IPS-NIHi7 (cell line): ENCODE data around the gene MAP3K21.

Experiments used
- DNase-seq: peaks from one replicate; pipeline ENCODE4 v3.0.0; 2012; ENCODE audit warnings: mixed read lengths; ENCODE audit errors: extremely low spot score

MAP3K21 gene

DNA sequence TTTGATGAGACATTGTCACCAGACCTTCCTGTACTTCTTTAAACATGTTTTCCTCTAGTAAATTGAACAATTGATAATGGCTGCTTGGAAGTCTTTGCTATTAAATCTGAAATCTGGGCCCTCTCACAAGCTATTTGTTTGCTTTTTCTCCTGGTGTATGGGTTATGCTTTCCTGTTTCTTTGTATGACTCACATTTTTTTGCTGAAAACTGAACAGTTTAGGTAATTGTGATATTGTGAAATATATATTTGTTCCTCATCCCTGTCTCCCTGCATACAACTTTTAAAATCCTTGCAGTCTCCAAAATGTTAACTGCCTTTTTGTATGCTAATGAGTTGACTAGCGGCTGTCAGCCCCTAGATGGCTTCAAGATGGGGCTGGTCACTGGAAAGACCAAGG, 61.6 kb downstream of the MAP3K21 start:
- no peak for DNase-seq

GRCh38 chr1:233389893-233390292, 62.4 kb downstream of the MAP3K21 start:
- no peak for DNase-seq

DNA sequence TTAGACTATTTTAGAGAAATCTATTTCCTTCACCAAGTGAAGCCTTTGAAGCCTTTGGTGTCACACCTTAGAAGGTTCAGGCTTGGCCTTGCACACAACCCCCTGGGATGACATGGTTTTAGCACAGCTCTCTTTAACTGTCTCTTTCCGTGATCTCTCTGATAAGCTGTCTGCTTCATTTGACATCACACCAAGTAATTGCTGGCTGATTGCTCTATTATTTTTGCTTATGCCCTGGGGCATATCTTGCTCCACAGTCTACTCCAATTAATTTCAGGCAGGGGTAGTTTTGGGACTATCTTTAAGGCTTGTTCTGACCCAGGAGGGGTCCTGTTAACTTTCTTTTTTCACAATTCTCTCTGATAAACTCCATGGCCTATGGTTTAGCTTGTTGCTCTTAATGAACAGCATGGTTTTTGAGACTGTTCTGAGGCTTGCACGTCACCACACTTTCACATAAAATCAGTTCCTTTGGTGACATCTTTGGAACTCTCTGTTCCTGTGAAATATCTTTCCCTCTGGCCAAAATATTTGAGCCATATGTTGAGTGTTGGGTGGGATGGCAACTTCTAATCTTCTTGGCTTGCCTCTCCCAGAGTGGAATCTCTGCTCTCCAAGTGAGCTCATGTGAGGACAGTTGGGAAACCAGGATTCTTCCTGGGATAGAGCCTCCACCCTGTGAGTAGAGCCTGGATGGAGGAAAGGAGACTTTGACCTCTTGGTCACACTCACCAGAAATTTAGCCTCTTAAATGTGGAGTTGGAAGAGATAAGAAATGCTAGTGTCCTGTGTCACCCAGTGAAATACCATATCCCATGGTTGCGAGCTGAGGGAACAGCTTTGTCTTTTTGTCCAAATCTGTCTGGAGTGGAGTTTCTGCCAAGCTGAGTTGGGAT, 63.6 kb downstream of the MAP3K21 start:
- no peak for DNase-seq

GRCh38 chr1:233393084-233393840, 65.7 kb downstream of the MAP3K21 start:
- DNase-seq = no peak

GRCh38 chr1:233393926-233394680, 66.6 kb downstream of the MAP3K21 start:
- DNase-seq = no peak

DNA sequence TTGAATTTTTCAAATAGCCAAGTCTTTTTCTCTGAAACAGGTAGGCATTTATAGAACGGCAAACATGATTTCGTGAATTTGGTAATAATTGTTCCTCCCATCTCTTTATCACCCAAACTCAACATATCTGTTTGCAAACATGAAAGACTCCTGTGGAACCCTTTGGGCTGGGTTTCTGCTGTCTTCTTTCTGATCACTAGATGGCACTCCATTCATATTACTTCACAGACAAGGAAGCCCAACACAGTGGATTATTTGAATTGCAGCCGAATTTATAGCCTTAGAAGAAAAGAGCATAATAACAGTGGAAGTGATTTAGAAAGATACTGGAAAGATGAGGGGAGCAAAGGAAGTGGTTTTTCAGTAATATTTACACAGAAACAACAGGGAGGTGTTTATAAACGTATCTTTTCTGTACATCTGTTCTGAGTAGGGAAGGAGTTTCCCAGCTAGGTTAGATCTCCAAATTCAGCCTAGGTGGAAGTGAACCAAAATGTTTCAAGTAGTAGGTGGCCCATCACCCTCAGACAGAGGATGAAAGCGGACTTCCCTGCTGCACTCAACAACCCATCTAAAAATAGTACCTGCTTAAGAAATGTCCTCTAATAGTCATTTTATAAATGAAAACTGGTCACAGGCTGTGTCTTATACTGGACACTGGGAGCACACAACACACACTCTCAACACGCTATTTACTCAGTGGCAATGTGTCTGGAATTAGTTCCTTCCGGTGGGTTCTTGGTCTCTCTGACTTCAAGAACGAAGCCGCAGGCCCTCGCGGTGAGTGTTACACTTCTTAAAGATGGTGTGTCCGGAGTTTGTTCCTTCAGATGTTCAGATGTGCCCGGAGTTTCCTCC, 67.6 kb downstream of the MAP3K21 start:
- peak; percentile 60 for DNase-seq

DNA sequence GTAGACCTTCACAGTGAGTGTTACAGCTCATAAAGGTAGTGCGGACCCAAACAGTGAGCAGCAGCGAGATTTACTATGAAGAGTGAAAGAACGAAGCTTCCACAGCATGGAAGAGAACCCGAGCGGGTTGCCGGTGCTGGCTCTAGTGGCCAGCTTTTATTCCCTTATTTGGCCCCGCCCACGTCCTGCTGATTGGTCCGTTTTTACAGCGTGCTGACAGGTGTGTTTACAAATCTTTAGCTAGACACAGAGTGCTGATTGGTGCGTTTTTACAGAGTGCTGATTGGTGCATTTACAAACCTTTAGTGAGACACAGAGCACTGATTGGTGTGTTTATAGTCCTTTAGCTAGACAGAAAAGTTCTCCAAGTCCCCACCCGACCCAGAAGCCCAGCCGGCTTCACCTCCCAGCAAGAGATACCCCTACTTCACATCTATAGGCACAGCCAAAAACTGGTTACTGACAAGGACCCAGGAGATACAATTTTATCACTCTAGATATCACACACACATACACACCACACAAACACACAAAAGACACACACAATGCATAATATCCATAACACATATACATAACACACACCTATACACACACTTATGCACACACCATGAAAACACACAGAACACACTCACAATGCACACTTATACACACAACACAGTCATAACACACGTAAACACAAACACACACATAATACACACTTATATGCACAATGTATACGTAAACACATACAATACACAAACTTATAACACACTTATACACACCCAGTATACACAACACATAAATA, 68.5 kb downstream of the MAP3K21 start:
- no peak for DNase-seq

DNA sequence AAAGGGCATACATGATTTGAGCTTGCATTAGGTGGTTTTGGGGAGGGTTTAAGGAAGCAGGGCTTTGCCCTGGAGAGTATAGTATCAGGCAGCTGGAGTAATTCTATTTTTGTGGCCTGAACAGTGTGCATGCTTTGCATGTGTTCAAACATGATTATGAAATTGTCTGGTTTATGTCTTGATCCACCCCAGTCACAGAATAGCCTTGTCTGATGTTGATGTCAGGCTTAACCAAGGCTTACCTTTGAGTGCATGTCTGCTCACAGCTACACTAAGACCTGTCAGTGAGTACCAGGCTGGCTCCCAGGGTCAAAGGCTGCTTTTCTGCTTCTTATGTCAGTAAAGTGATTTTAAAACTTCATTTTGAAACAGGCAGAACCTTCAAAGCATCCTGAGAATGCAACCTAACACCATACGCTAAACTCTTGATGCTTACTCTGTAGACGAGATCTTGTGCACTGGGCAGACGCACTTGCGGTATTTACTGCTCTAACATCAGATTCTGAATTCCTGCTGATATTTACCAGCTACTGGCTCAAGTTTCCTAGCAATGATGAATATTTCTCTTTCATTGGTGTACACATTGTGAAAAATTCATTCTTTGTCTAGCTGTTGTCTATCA, 78.9 kb downstream of the MAP3K21 start:
- DNase-seq = no peak

- no peak for DNase-seq
These were observed 79.6 kb downstream of the MAP3K21 start for GRCh38 chr1:233406994-233407631.

- no peak for DNase-seq
These were observed 82.0 kb downstream of the MAP3K21 start for GRCh38 chr1:233409540-233409939.

GRCh38 chr1:233410906-233411305, 83.4 kb downstream of the MAP3K21 start:
- DNase-seq = no peak

DNA sequence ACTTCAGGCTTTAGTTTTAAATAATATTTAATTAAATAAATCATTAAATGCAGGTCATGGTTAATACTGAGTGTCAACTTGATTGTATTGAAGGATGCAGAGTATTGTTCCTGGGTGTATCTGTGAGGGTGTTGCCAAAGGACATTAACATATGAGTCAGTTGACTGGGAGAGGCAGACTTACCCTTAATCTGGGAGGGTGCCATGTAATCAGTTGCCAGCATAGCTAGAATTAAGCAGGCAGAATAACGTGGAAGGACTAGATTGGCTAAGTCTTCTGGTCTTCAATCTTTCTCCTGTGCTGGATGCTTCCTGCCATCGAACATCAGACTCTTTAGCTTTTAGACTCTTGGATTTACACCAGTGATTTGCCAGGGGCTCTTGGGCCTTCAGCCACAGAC, 85.3 kb downstream of the MAP3K21 start:
- DNase-seq = no peak

- DNase-seq = no peak
These were observed 93.8 kb downstream of the MAP3K21 start for GRCh38 chr1:233421293-233421692.

DNA sequence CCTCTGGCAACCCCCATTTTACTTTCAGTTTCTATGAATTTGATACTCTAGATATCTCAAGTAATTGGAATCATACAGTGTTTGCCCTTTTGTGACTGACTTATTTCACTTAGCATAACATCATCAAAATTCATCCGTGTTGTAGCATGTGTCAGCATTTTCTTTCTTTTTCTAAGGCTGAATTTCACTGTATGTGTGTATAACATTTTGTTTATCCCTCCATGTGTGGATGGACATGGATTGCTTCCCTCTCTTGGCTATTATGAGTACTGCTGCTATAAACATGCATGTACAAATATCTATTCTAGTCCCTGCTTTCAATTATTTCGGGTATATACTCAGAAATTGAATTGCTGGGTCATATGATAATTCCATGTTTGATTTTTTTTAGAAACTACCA, 97.3 kb downstream of the MAP3K21 start:
- no peak for DNase-seq

DNA sequence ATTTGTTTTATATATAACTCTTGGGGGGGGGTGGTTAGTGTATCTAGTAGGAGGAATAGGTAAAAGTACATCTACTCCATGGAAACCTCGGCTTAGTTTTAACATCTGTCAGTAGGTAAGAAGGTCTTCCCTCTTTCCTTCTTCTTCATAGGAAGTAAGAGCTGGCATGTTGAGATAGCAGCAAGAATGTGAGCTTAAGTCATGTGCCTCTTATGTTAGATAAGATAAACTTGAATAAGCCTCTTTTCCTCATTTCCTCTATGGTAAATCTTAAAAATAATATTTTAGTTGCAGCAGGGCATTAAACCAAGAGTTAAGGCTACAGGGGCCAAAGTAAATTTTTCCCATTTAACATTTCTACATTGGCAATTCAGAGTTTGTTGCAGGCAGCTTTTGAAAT, 100.4 kb downstream of the MAP3K21 start:
- no peak for DNase-seq

- no peak for DNase-seq
These were observed 104.4 kb downstream of the MAP3K21 start for GRCh38 chr1:233431753-233432403.

- no peak for DNase-seq
These were observed 105.4 kb downstream of the MAP3K21 start for GRCh38 chr1:233432916-233433315.

DNA sequence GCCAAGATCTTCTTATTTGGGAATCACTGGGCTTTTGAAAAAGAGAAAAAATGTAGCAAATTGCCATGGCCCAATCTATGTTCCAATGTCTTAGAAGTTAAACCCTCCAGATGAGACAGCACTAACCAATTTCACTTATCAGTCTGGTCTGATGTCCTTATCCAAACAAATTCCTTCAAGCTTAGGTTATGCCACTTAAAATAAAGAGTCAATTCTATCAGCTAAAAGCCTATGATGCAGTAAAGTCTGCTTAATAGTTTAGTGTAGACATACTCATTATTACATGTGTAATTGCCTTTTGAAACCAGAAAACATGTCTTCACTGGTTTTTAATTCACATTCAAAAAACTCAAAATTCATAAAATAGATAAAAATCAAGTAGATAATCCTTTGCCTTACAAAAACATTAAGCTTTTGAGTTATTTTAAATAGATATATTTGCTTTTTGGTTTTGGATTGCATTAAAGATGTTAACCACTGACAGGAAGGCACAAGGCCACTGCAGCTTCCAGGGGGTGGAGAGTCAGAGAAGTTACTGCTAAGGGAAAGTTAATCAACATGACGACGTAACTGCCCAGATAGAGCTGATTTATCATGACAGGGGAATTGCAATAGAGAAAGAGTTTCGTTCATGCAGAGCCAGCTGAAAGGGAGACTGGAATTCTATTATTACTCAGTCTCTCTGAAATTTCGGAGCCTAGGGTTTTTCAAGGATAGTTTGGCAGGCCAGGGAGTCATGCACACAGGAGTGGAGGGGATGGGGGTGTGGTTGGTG, 106.1 kb downstream of the MAP3K21 start:
- no peak for DNase-seq
